Mesothelial cell of epicardium (in vitro differentiated cells): Measurements from ENCODE around the gene PIP5K1C. TPM values are rescaled to one million over a fixed set of nuclear protein-coding genes. Genes with fewer than 3 reads are reported as not detected.
A peak's percentile ranks its signal among the peaks of the same experiment; 100 is the strongest.

Experiments used
- DNase-seq, 2 experiments: peaks; one replicate each; pipeline ENCODE4 v3.0.0; 2021; ENCODE audit warnings: low spot score in 2 of 2; ENCODE audit not compliant: unreplicated experiment in 2 of 2
- H3K27ac Mint-ChIP-seq: 2 replicates; pipeline ENCODE4 v1.8.0; 2021; ENCODE audit warnings: mixed read lengths
- H3K27me3 Mint-ChIP-seq: 2 replicates; pipeline ENCODE4 v1.8.0; 2021; ENCODE audit warnings: low read depth, mixed read lengths
- H3K36me3 Mint-ChIP-seq: 2 replicates; pipeline ENCODE4 v1.8.0; 2021; ENCODE audit warnings: mixed read lengths
- H3K4me1 Mint-ChIP-seq: 2 replicates; pipeline ENCODE4 v1.8.0; 2021; ENCODE audit warnings: mixed read lengths
- H3K4me3 Mint-ChIP-seq: 2 replicates; pipeline ENCODE4 v1.8.0; 2021; ENCODE audit warnings: mild to moderate bottlenecking, moderate library complexity, mixed read lengths
- H3K9me3 Mint-ChIP-seq: 2 replicates; pipeline ENCODE4 v1.8.0; 2021; ENCODE audit warnings: mixed read lengths
- total RNA-seq: library from RNA; stranded (reverse); gene quantifications from 3 replicates; pipeline ENCODE4 v1.2.1, GENCODE V29; 2021
- TF ChIP-seq, protein P1 (sequence below): fragments of 200-600 bp; sonication (generic); IDR thresholded peaks from one replicate; pipeline ENCODE4 v1.5.0; 2021; ENCODE audit warnings: antibody characterized with exemption; ENCODE audit not compliant: unreplicated experiment

PIP5K1C gene
- total RNA-seq, 1 donor from 2014 or later: 45.7 TPM

DNA sequence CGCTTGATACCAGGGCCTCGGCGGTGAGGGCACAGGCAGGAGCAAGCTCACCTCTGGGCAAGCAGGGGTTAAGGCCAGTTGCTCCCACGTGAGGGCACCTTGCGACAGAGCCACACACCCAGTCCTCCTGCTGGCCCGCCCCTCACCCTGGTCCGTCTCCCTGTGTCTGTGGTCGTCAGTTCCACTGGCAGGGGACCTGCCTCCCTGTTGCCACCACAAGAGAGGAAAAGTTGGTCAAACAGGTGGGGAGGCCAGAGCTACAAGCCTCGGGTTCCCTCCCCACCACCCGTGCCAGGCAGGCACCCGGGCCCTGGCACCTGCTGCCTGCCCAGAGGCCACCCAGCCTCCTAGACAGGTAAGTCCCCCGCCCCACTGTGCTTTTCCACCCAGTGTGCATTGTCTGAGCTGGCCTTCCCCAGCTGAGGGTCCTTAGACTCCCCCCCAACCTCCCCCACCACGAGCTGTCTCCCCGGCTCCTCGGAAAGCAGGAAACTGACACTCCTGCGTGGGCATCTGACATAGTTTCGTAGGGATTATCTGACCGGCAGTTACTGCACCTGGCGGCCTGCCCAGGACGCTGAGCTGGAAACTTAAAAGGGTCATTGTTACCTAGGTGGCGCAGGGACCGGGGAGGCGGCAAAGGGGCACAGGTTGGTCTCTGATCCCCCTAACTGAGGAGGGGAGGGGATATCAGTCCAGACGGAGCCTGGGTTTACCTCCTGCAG, 8.1 kb upstream of the PIP5K1C start, which contains the start of gene TJP3:
Gene TJP3 (plus strand): TSS at position 178 of the 725 bp plus-strand sequence. CDS start 20,049 bp downstream, outside the sequence.
- H3K27ac Mint-ChIP-seq: no peak within 1 kb of the TSS

DNA sequence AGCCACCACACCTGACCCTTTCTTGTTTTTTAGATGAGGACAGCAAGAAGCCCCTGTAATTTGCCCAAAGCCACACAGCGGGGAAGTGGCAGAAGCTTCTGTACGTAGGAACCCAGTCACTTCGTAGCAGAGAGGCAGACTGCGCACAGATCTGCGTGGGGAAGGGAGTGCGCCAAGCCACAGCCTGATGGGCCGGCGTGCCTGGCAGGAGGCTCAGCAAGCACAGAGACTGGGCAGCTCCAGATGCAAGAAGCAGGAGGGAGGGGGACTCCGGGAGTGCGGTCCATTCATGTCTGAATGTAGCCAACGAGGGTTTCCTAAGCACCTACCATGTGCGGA, 7.6 kb upstream of the PIP5K1C start:
- Mint-ChIP-seq H3K27ac (no peak overlapping the region), H3K9me3 (no peaks in the 10 kb centered on the region), H3K4me3 (no peak overlapping the region), H3K27me3 (no peaks in the 10 kb centered on the region), H3K4me1 (peaks cover 13% of the 10 kb centered on the region), H3K36me3 (no peaks in the 10 kb centered on the region)
- no peak for DNase-seq
- TF ChIP-seq, protein P1, sequence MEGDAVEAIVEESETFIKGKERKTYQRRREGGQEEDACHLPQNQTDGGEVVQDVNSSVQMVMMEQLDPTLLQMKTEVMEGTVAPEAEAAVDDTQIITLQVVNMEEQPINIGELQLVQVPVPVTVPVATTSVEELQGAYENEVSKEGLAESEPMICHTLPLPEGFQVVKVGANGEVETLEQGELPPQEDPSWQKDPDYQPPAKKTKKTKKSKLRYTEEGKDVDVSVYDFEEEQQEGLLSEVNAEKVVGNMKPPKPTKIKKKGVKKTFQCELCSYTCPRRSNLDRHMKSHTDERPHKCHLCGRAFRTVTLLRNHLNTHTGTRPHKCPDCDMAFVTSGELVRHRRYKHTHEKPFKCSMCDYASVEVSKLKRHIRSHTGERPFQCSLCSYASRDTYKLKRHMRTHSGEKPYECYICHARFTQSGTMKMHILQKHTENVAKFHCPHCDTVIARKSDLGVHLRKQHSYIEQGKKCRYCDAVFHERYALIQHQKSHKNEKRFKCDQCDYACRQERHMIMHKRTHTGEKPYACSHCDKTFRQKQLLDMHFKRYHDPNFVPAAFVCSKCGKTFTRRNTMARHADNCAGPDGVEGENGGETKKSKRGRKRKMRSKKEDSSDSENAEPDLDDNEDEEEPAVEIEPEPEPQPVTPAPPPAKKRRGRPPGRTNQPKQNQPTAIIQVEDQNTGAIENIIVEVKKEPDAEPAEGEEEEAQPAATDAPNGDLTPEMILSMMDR: no peak

More for the DNA sequence above, 8.1 kb upstream of the PIP5K1C start, which contains the start of gene TJP3:
- Mint-ChIP-seq H3K4me1 (peaks cover 18% of the 10 kb centered on the region), H3K27me3 (no peaks in the 10 kb centered on the region), H3K4me3 (peak within 1 kb of the TSS; percentile 16), H3K36me3 (no peaks in the 10 kb centered on the region), H3K9me3 (no peaks in the 10 kb centered on the region)
- no peak for DNase-seq
- TF ChIP-seq, protein P1: no peak

DNA sequence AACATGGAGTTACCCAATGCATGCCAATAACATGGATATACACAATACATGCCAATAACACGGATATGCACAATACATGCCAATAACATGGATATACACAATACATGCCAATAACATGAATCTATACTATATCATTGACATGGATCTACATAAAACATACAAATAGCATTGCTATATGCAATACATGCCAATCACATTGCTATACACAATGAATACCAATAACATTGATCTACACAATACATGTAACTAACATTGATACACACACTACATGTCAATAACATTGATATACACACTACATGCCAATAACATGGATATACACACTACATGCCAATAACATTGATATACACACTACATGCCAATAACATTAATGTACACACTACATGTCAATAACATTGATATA, 932 bp upstream of the PIP5K1C start:
- H3K27me3 Mint-ChIP-seq: no peaks in the 10 kb centered on the region
- H3K27ac Mint-ChIP-seq: no peak overlapping the region
- H3K4me1 Mint-ChIP-seq: peaks cover 15% of the 10 kb centered on the region
- no peak for DNase-seq
- H3K4me3 Mint-ChIP-seq: peak overlapping the region; percentile 53
- TF ChIP-seq, protein P1: no peak
- no peaks in the 10 kb centered on the region for H3K9me3 Mint-ChIP-seq
- no peaks in the 10 kb centered on the region for H3K36me3 Mint-ChIP-seq

DNA sequence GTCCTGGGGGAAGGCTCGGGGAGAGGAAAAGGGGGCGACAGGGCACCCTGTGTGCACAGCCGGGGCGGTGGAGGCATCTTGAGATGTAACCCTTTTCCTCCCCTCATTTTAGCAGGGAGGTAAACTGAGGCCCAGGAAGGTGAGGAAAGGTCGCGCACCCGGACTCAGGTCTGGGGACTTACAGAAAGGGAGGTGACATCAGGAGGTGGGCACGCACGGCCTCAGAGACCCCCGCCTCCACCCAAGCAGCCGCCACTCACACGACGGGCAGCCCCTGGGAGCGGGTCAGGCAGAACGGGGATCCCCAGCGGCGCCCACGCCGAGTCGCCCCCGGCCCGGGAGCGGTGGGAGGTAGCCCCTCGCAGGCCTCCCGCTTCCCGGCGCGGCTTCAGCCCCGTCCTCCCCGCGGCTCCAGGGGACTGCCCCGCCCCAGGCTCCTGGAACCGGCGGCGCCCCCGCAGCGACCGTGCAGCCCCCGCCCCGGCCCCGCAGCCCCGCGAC, 477 bp downstream of the PIP5K1C start:
- H3K27ac Mint-ChIP-seq: peak overlapping the region; percentile 82

DNA sequence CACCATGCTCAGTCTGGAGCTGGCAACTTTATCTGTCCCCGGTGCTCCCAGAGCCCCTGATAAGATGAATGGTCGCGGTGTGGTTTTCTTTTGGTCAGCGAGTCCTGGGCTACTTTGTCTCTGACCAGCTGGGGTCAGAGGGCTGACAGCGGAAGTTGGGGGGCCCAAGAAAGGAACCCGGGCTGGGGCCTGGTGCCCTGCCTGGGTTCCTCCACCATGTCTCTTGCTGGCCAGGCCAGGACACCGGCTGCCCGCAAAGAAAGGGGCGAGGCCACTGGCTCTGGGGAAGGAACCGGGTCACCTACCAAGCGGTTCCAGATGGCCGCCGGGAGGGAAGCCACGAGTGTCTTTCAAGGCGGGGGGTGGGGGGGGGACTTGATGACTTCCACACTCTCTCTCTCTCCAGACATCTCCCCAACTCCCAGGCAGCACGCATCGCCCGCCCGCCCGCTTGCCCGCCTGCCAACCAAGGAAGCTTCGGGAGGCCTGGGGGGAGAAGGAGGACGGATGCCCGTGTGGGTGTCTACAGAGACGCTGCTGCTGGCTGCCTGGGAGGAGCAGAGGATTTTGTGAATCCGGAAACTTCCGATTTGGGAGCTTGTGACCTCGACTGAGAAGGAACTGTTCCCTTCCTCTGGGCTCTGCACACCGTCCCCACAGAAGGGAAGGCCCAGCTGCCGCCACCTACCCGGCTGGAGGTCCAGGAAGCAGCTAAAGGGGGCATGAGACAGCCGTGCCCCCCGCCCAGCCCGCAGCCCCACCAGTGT, 1.1 kb downstream of the PIP5K1C start:
- Mint-ChIP-seq H3K27ac (peak overlapping the region; percentile 82), H3K4me3 (peak overlapping the region; percentile 83), H3K27me3 (no peaks in the 10 kb centered on the region), H3K9me3 (no peaks in the 10 kb centered on the region), H3K36me3 (no peaks in the 10 kb centered on the region), H3K4me1 (peaks cover 15% of the 10 kb centered on the region)
- DNase-seq: no peak
- TF ChIP-seq, protein P1: no peak

More for the DNA sequence above, 477 bp downstream of the PIP5K1C start:
- Mint-ChIP-seq H3K36me3 (no peaks in the 10 kb centered on the region), H3K4me3 (peak overlapping the region; percentile 83), H3K27me3 (no peaks in the 10 kb centered on the region), H3K9me3 (no peaks in the 10 kb centered on the region), H3K4me1 (peaks cover 15% of the 10 kb centered on the region)
- peak in 1 of 2 experiments; percentile 51 for DNase-seq
- TF ChIP-seq, protein P1: no peak
